SK-N-SH treated with all-trans-retinoic acid at 6 μM for 48 hours (cell line): ENCODE results near the gene TNFRSF12A.

Experiments
- ARNTL ChIP-seq: fragments of 450-650 bp; formaldehyde crosslinking; IDR thresholded peaks from 2 replicates; pipeline ENCODE4 v1.5.0; 2020; ENCODE audit warnings: low read depth, mild to moderate bottlenecking, moderate library complexity, borderline replicate concordance
- BACH2 ChIP-seq: fragments of 250-450 bp; sonication (Bioruptor Pico); IDR thresholded peaks from 2 replicates; pipeline ENCODE4 v1.9.0; 2021; ENCODE audit warnings: mild to moderate bottlenecking, borderline replicate concordance
- ESRRG ChIP-seq: fragments of 250-450 bp; sonication (Bioruptor Pico); IDR thresholded peaks from 2 replicates; pipeline ENCODE4 v1.6.1; 2021; ENCODE audit warnings: mild to moderate bottlenecking
- RARB ChIP-seq: fragments of 250-450 bp; sonication (Bioruptor Pico); IDR thresholded peaks from 2 replicates; pipeline ENCODE4 v1.8.0; 2021; ENCODE audit warnings: mild to moderate bottlenecking, moderate library complexity
- SNAI2 ChIP-seq: fragments of 250-450 bp; sonication (Bioruptor Pico); IDR thresholded peaks from 2 replicates; pipeline ENCODE4 v1.5.0; 2020; ENCODE audit warnings: mild to moderate bottlenecking, moderate library complexity
- ZFP3 ChIP-seq: fragments of 250-450 bp; sonication (Bioruptor Pico); IDR thresholded peaks from 2 replicates; pipeline ENCODE4 v1.5.0; 2020; ENCODE audit warnings: mild to moderate bottlenecking, moderate library complexity
- ZFP30 ChIP-seq: fragments of 450-650 bp; formaldehyde crosslinking; IDR thresholded peaks from 2 replicates; pipeline ENCODE4 v1.5.0; 2022; ENCODE audit warnings: mild to moderate bottlenecking, moderate library complexity
- ZNF565 ChIP-seq: fragments of 450-650 bp; formaldehyde crosslinking; conservative IDR thresholded peaks from 2 replicates; pipeline ENCODE4 v1.5.0; 2020; ENCODE audit warnings: low read depth, mild to moderate bottlenecking, moderate library complexity
- ZNF70 ChIP-seq: fragments of 450-650 bp; formaldehyde crosslinking; IDR thresholded peaks from 2 replicates; pipeline ENCODE4 v1.5.0; 2020; ENCODE audit warnings: mild to moderate bottlenecking, moderate library complexity
- TF ChIP-seq, protein P1 (sequence below): fragments of 250-450 bp; sonication (Bioruptor Pico); IDR thresholded peaks from 2 replicates; pipeline ENCODE4 v1.5.1; 2021; ENCODE audit warnings: mild to moderate bottlenecking, moderate library complexity
- TF ChIP-seq, protein P2 (sequence below): fragments of 250-450 bp; sonication (Bioruptor Pico); IDR thresholded peaks from 2 replicates; pipeline ENCODE4 v1.8.0; 2020; ENCODE audit warnings: mild to moderate bottlenecking, moderate library complexity, borderline replicate concordance

DNA sequence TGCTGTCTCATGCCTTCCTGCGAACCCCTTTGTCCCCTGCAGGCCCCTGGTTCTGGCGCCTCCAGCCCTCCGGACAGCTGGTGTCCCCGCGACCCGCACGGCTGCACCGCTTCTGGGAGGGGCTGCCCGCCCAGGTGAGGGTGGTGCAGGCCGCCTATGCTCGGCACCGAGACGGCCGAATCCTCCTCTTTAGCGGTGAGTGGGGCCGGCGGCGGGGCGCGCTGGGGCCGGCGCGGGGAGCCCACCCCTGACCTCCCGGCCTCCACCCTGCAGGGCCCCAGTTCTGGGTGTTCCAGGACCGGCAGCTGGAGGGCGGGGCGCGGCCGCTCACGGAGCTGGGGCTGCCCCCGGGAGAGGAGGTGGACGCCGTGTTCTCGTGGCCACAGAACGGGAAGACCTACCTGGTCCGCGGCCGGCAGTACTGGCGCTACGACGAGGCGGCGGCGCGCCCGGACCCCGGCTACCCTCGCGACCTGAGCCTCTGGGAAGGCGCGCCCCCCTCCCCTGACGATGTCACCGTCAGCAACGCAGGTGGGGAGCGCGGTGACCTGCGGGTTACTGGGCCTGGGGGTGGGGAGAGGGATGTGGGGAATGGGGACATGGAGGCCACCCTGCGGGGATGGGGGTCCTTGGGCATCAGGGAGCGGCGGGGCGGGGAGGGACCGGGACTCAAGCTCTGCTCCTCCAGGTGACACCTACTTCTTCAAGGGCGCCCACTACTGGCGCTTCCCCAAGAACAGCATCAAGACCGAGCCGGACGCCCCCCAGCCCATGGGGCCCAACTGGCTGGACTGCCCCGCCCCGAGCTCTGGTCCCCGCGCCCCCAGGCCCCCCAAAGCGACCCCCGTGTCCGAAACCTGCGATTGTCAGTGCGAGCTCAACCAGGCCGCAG is 38.2 kb downstream of the TNFRSF12A start:
- no peak for TF ChIP-seq RARB (CRISPR knock-in tag)
- no peak for TF ChIP-seq ARNTL (CRISPR knock-in tag)
- no peak for TF ChIP-seq ZNF565 (CRISPR knock-in tag)
- TF ChIP-seq SNAI2: no peak
- TF ChIP-seq ZFP30 (CRISPR knock-in tag): no peak
- no peak for TF ChIP-seq BACH2 (CRISPR knock-in tag)
- TF ChIP-seq, protein P1, sequence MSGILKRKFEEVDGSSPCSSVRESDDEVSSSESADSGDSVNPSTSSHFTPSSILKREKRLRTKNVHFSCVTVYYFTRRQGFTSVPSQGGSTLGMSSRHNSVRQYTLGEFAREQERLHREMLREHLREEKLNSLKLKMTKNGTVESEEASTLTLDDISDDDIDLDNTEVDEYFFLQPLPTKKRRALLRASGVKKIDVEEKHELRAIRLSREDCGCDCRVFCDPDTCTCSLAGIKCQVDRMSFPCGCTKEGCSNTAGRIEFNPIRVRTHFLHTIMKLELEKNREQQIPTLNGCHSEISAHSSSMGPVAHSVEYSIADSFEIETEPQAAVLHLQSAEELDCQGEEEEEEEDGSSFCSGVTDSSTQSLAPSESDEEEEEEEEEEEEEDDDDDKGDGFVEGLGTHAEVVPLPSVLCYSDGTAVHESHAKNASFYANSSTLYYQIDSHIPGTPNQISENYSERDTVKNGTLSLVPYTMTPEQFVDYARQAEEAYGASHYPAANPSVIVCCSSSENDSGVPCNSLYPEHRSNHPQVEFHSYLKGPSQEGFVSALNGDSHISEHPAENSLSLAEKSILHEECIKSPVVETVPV (CRISPR knock-in tag): no peak
- TF ChIP-seq ZNF70 (CRISPR knock-in tag): no peak
- no peak for TF ChIP-seq ZFP3
- TF ChIP-seq, protein P2, sequence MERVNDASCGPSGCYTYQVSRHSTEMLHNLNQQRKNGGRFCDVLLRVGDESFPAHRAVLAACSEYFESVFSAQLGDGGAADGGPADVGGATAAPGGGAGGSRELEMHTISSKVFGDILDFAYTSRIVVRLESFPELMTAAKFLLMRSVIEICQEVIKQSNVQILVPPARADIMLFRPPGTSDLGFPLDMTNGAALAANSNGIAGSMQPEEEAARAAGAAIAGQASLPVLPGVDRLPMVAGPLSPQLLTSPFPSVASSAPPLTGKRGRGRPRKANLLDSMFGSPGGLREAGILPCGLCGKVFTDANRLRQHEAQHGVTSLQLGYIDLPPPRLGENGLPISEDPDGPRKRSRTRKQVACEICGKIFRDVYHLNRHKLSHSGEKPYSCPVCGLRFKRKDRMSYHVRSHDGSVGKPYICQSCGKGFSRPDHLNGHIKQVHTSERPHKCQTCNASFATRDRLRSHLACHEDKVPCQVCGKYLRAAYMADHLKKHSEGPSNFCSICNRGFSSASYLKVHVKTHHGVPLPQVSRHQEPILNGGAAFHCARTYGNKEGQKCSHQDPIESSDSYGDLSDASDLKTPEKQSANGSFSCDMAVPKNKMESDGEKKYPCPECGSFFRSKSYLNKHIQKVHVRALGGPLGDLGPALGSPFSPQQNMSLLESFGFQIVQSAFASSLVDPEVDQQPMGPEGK (CRISPR knock-in tag): no peak
- no peak for TF ChIP-seq ESRRG (CRISPR knock-in tag)
